OCI-M1 (cell line): Measurements from ENCODE around the gene TWNK.
A peak's percentile ranks its signal among the peaks of the same experiment; 100 is the strongest.
"Not testable (repeated sequence)": the region's sequence is repeated elsewhere in the genome, so short reads cannot be mapped to it uniquely, and the experiment has no call there.

Experiments used
- DNase-seq: peaks from one replicate; lab custom pipeline; 2025; lab: John Stamatoyannopoulos, UW

The TWNK gene

DNA sequence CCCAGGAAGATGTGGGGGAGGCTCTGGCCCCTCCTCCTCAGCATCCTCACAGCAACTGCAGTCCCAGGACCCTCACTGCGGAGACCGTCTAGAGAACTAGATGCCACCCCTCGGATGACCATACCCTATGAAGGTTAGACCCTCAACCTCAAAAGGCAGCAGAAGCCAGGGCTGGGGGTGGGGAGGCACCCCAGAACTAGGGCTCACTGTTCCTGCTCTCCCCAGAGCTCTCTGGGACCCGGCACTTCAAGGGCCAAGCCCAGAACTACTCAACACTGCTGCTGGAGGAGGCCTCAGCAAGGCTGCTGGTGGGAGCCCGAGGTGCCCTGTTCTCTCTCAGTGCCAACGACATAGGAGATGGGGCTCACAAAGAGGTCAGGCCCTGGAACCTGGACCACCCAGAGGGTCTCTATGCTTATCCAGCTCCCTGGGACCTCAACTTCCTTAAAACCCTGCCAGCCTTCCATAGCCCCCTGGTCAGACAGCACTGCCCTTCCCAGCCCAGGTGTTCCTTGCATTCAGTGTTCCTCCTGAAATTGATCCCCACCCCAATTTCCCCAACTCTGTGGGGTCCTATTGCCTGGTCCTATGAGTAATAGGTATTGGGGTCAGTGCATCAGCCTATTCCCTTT lies 14.3 kb upstream of the TWNK start:
- no peak for DNase-seq

GRCh38 chr10:100975397-100975796 lies 11.9 kb upstream of the TWNK start:
- DNase-seq, result not testable (repeated sequence)

- no peak for DNase-seq
Measured at GRCh38 chr10:100976906-100977305, 10.4 kb upstream of the TWNK start.

DNA sequence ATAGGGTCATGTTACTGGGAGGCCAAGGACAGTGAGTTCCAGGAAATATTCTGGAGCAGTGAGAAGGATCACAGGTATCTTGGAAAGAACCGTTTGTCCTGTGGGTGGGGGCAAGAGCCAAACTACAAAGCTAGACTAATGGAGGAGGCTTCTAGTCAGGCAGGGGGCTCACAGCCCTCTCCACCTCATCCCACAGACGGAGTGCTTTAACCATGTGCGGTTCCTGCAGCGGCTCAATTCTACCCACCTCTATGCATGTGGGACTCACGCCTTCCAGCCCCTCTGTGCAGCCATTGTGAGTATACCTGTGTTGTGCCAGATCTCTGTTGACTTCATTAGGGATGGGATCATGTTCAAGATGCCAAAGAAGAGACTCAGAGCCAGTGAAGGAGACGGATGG lies 9.9 kb upstream of the TWNK start:
- no peak for DNase-seq

GRCh38 chr10:100978121-100978900 lies 9.0 kb upstream of the TWNK start:
- DNase-seq, result no peak

DNA sequence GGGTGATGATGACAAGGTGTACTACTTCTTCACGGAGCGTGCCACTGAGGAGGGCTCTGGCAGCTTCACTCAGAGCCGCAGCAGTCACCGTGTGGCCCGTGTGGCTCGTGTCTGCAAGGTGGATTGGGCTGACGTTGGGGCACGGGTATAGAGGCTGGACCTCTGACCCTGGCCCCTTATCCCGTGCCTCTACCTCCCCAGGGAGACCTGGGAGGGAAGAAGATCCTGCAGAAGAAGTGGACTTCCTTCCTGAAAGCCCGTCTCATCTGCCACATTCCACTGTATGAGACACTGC lies 8.5 kb upstream of the TWNK start:
- no peak for DNase-seq

- DNase-seq, result no peak
Measured at GRCh38 chr10:100979791-100980272, 7.5 kb upstream of the TWNK start.

DNA sequence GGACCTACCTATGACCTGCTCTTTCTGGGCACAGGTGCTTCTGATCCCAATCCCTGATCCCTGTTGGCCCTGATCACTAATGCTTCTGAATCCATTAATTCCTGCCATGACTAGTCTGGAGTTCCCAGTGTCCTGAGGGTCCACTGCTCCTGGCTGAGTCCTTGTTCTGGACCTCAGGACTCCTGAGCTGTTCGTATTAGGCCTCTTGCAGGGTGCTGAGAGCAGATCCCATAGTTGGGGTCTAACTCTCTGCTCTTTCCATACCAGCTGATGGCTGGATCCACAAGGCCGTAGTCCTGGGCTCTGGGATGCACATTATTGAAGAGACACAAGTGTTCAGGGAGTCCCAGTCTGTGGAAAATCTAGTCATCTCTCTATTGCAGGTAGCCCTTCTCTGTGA lies 7.0 kb upstream of the TWNK start:
- no peak for DNase-seq

DNA sequence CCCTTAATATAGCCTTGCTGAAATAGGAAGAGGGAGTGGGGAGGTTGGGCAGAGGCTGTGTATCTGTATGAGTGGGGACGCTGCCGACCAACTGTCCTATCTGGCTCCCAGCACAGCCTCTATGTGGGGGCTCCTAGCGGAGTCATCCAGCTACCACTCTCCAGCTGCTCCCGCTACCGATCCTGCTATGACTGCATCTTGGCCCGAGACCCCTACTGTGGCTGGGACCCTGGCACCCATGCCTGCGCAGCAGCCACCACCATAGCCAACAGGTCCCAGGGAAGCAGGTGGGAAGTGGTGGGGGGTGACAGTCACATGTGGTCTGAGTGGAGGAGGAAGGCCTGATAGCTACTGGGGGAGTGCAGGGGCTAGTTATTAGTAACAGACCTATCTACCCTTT lies 6.6 kb upstream of the TWNK start:
- DNase-seq, result no peak

DNA sequence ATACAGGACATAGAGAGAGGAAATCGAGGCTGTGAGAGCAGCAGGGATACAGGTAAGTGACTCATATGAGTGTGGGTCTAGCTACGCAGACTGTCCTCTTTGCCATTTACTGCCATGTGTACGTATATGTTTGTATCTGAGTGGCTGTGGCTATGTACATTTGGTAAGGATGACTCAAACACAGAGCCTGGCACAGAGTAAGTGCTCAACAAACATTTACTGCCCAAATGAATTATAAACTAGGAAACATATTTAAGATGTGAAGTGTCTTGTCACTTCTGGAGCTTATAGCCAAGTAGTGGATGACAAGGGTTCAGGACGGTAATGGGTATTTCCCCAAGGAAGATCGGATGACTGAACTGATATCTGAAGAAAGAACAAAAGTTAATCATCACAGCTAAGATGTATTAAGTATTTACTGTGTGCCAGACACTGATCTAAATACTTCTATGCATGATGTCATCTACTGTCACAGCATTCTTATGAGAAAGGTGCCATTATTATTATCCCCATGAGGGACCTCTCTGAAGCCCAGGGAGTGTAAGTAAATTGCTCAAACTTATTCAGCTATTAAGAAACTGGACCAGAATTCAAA lies 6.1 kb upstream of the TWNK start:
- no peak for DNase-seq

- DNase-seq, result no peak
Measured at GRCh38 chr10:100982916-100983830, 4.2 kb upstream of the TWNK start.

DNA sequence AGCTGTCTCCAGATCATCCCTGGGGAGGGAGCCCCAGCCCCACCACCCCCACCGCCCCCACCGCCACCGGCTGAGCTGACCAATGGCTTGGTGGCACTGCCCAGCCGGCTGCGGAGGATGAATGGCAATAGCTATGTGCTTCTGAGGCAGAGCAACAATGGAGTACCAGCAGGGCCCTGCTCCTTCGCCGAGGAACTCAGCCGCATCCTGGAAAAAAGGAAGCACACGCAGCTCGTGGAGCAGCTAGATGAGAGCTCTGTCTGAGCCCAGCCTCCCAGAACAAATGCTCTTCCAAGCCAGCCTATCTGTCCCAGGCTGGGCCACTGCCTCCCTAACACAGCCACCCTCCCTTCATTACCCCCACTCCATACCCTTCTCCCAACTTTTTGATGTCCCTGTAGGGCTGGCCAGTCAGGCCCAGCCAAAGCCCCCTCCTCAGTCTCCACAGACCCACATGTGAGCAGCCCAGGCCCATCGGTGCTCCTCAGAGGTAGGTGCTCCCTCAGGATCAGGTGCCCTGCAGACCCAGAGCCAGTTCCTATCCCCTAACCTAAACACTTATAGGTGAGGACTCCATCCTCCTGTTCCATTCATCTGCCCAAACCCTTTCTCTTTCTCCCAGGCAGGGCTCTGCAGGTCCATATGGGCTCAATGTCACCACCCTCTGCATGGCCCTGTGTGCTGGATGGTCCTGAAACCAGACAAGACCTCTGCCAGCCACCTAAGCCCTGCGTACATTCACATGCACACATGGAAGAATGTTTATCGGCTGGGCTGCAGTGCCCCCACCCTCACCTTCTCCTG lies 3.3 kb upstream of the TWNK start:
- no peak for DNase-seq

DNA sequence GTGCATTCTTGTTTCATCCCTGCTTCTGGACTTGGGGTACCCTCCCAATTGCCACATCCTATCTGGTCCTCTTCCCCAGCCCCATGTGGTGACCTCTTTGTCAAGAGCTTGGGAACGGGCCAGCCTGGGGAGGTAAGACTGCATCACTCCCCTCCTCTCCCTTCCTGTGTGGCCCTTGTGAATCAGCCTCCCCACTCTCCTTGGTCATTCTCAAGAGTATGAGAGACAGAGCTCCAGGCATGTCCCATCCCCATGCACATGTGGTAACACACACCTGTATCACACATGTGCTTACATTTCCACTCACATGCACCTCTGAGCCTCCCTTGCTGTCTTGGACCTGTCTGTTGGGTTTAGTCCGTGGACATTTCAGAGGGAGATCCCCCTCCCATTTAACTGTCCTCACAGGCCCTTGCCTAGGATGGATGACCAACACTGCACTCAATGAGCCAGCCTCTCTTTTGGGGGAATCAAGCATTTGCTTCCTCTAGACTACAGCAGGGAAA lies 2.6 kb upstream of the TWNK start:
- DNase-seq, result no peak

DNA sequence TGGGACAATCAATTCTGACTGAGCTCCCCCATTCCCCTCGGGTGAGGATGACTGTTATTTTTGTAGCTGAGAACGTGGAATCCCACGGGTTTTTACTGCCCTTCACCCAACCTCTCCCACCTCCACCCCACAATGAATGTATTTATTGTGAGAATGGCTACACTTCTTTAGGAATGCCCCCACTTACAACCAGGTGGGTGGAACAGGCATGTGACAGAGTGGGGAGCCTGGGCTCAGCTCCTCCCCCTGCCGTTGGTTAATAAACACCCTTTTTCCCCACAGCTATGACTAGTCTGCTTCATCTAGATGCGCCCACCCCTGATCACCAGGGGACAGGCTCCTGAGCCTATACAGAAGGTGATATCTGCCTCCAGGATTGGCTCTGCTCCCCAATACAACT lies 2.0 kb upstream of the TWNK start:
- DNase-seq, result no peak

- no peak for DNase-seq
Measured at GRCh38 chr10:100986623-100986951, 756 bp upstream of the TWNK start.

- no peak for DNase-seq
Measured at GRCh38 chr10:100987685-100988049, 324 bp downstream of the TWNK start.

GRCh38 chr10:100988166-100988565 lies 823 bp downstream of the TWNK start:
- DNase-seq, result no peak

- DNase-seq, result no peak
Measured at GRCh38 chr10:100989088-100989487, 1.7 kb downstream of the TWNK start.

GRCh38 chr10:100993986-100994708 lies 6.8 kb downstream of the TWNK start:
- peak; percentile 39 for DNase-seq

DNA sequence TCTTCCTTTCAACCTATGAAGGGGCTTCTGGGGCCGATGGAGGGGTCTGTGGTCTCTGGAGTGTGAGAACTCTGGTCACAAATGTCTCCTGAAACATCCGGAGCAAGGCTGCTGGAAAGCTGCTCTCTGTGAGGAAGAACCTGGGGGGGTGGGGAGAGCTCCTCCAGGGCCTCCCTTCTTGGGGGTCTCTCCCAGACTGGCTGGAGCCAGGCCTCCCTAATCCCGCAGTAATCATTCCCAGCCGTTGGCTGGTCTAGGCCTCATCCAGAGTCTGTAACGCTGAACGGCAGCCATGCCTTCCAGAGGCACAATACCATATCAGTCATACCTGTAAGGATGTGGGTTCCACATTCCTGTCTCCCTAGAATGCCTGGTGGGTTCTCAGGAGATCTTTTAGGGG lies 7.8 kb downstream of the TWNK start:
- DNase-seq, result no peak
